ENCODE measurements around the gene RER1. TPM values are rescaled to one million over a fixed set of nuclear protein-coding genes. Genes with fewer than 3 reads are reported as not detected.

Gene RER1
- total RNA-seq, 1 donor from 2014 or later: 133 TPM

- Histone ChIP-seq H3K9me3 (no peaks in the 10 kb centered on the region), H3K4me1 (peaks cover 4% of the 10 kb centered on the region), H3K36me3 (peaks cover 73% of the 10 kb centered on the region), H3K27me3 (ENCODE audit: low read depth) (no peaks in the 10 kb centered on the region), H3K27ac (no peak overlapping the region), H3K4me3 (no peak overlapping the region)
- TF ChIP-seq CTCF (IDR thresholded peaks at IDR 0.05): no peak
- intact Hi-C loops (cut with DNase I): no loop called here
- peak in 1 of 2 donors; percentile 2 for ATAC-seq
- DNase-seq: no peak
Measured at GRCh38 chr1:2406451-2407041, 14.9 kb downstream of the RER1 start.

- no peaks in the 10 kb centered on the region for H3K27me3 ChIP-seq (ENCODE audit: low read depth)
- no peaks in the 10 kb centered on the region for H3K9me3 ChIP-seq
- peaks cover 65% of the 10 kb centered on the region for H3K36me3 ChIP-seq
- intact Hi-C loops (cut with DNase I): no loop called here
- ATAC-seq (no peak), DNase-seq (no peak)
- H3K27ac ChIP-seq: no peak overlapping the region
- peaks cover 9% of the 10 kb centered on the region for H3K4me1 ChIP-seq
- TF ChIP-seq CTCF (IDR thresholded peaks at IDR 0.05): no peak
- H3K4me3 ChIP-seq: no peak overlapping the region
Measured at GRCh38 chr1:2407166-2407990, 15.7 kb downstream of the RER1 start.

GRCh38 chr1:2407991-2408275 lies 16.3 kb downstream of the RER1 start:
- no peak overlapping the region for H3K27ac ChIP-seq
- H3K27me3 ChIP-seq (ENCODE audit: low read depth): no peaks in the 10 kb centered on the region
- no peak overlapping the region for H3K4me3 ChIP-seq
- intact Hi-C loops (cut with DNase I): no loop called here
- H3K4me1 ChIP-seq: peaks cover 9% of the 10 kb centered on the region
- TF ChIP-seq CTCF (IDR thresholded peaks at IDR 0.05): no peak
- DNase-seq (no peak), ATAC-seq (no peak)
- H3K9me3 ChIP-seq: no peaks in the 10 kb centered on the region
- peaks cover 59% of the 10 kb centered on the region for H3K36me3 ChIP-seq

GRCh38 chr1:2408456-2408855 lies 16.8 kb downstream of the RER1 start:
- no peak for TF ChIP-seq CTCF (IDR thresholded peaks at IDR 0.05)
- H3K4me1 ChIP-seq: peaks cover 15% of the 10 kb centered on the region
- no peak overlapping the region for H3K4me3 ChIP-seq
- no peak for DNase-seq
- H3K9me3 ChIP-seq: no peaks in the 10 kb centered on the region
- intact Hi-C loops (cut with DNase I): no loop called here
- H3K36me3 ChIP-seq: peaks cover 54% of the 10 kb centered on the region
- H3K27ac ChIP-seq: no peak overlapping the region
- no peak for ATAC-seq
- no peaks in the 10 kb centered on the region for H3K27me3 ChIP-seq (ENCODE audit: low read depth)

DNA sequence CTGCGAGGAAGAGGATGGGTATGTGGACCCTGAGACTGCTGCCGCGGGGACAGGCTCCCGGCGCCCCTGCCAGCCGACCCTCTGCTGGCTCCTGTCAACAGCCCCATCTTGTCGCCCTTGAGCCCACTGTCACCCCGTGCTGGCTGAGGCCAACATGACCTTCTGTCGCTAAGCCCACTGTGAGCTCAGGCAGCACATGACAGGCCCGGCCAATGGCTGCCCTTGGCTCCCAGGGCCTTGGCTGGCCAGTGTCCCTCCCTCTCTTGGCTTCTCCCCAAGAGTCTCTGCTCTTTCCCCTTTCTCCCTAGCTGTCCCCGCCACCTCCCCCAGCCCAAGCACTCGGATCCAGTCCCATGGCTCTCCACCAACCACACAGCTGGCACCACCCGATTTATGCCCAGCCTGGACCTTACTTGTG lies 17.2 kb downstream of the RER1 start:
- Histone ChIP-seq H3K4me3 (no peak overlapping the region), H3K27ac (no peak overlapping the region), H3K27me3 (ENCODE audit: low read depth) (no peaks in the 10 kb centered on the region), H3K9me3 (no peaks in the 10 kb centered on the region), H3K36me3 (peaks cover 50% of the 10 kb centered on the region), H3K4me1 (peaks cover 19% of the 10 kb centered on the region)
- intact Hi-C loops (cut with DNase I): no loop called here
- no peak for DNase-seq
- no peak for TF ChIP-seq CTCF (IDR thresholded peaks at IDR 0.05)
- ATAC-seq: no peak

Measured in lower lobe of right lung (tissue), 2 donors.